Neural progenitor cell (in vitro differentiated cells): ENCODE data around the gene SCUBE3.

ENCODE experiments used
- CTCF ChIP-seq: fragments of 200-600 bp; sonication (generic); IDR thresholded peaks from 2 replicates; pipeline ENCODE4 v1.5.1; 2017; ENCODE audit warnings: antibody characterized with exemption, mild to moderate bottlenecking
- EZH2 ChIP-seq: fragments of 200-600 bp; sonication (generic); IDR thresholded peaks from 2 replicates; pipeline ENCODE4 v1.6.1; 2017; ENCODE audit warnings: antibody characterized with exemption, mild to moderate bottlenecking, moderate library complexity

- TF ChIP-seq CTCF (no peak), EZH2 (no peak)
These were observed 82.0 kb downstream of the SCUBE3 start for GRCh38 chr6:35295521-35296315.
